Myometrial cell (primary cell): ENCODE results near the gene SNRPB. TPM values are rescaled to one million over a fixed set of nuclear protein-coding genes. Genes with fewer than 3 reads are reported as not detected.

Source experiments
- total RNA-seq: library from RNA; depleted of rRNA; stranded (reverse); fragments of >200 nt; gene quantifications from 2 replicates; pipeline ENCODE4 v1.2.3, GENCODE V29; 2015

Gene SNRPB
- 597 and 626 TPM in 2 replicates for total RNA-seq

DNA sequence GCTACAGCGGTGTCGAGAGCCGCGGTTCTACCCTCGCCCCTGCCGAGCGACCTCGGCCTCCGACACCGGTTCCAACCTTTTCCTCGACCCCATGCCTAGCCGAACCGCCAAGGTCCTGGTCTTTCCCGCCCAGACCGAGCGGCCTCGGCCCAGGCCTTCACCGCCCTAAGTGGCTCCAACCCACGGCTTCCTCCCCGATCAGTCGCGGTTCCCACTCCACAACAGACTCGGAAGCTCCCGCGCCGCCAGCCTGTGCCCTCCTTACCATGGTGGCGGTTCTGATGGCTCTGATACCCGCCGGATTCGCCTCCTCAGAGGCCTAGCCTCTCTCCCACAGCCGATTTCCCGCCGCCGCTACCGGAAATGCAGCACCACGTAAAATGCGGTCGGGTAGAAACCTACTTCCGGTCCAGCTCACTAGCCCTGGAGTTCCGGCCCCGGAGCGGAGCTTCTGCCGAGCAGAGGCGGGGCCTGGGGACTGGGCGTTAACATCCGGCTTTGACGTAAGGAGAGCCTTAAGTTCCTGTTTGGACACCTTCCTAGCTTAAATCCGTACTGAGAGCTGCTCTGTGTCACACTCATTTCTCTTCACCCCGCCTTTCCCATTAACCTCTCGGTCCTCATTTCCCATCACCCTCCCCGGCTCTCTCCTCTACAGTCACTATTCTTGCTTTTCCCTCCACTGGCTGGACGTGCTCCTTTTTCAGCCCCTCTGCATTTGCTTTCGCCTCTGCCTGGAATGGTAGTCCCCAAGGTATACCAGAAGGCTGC, at the start of gene SNRPB:
SNRPB (minus strand) TSS at position 367 of the 771 bp plus-strand sequence; CDS start at position 268, 99 bp downstream.

DNA sequence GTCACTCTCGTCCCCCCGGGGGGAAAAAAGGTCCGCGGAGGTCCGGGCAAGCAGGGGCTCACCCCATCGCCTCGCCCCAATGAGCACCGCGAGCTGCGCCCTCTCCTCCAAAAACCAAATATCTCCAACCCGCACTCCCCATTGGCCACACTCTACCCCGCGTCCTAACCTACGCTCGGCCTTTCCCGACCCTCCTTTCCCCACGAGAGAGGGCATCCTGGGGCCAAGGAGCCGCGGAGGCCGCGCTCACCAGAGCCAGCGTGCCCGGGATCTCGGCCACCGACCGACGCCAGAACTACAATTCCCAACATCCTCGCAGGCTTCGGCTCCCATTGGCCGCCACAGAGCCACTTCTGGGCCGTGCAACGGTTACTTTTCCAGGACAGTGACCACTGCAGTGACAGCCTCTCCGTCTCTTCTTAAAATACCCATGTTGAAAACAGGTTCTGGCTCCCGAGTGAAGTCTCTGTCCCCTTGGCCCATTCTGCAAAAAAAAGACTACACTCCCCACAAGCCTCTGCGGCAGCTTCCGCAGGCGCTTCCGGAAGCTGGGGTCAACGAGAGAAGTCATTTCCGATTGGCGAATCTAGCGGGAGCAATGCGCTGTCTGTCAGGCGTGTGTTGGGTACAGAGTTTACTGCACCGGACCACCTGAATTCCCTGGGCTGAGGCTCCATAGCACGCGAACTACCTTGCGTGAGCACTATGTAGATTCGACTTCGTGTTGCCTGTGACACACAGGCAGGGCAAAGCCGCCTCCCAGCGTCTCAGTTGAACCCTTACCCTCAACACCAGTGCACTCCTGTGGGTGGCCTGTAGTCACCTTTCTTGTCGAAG, 38.3 kb upstream of the SNRPB start, which contains the start of gene ZNF343:
ZNF343 (minus strand) TSS at position 285 of the 837 bp plus-strand sequence. CDS start 15,020 bp downstream, outside the sequence.

Other genes starting within 250 kb of the SNRPB start
- gene TGM3, start 174.8 kb downstream of the SNRPB start, total RNA-seq, result not detected in 2 replicates
- gene TGM6, start 89.9 kb downstream of the SNRPB start, total RNA-seq, result not detected in 2 replicates
- gene ZNF343, start 38.1 kb upstream of the SNRPB start, total RNA-seq, result 6.9 and 8.6 TPM in 2 replicates
- not detected in 2 replicates for gene TMC2, start 65.8 kb upstream of the SNRPB start, total RNA-seq
- 106 and 109 TPM in 2 replicates for gene NOP56, start 181.8 kb upstream of the SNRPB start, total RNA-seq
- gene IDH3B, start 193.4 kb upstream of the SNRPB start, total RNA-seq, result 133 and 141 TPM in 2 replicates
- gene EBF4, start 222.0 kb upstream of the SNRPB start, total RNA-seq, result 1.1 and 2.9 TPM in 2 replicates